HepG2 (cell line): ENCODE data around the gene AGMO.

Experiments
- KLF9 ChIP-seq: IDR thresholded peaks from 2 replicates; pipeline ENCODE4 v1.6.1; 2016; ENCODE audit warnings: low read depth
- MYNN ChIP-seq: sonication (generic); formaldehyde crosslinking; IDR thresholded peaks from 2 replicates; pipeline ENCODE4 v1.4.0; 2020; ENCODE audit warnings: mild to moderate bottlenecking, low read depth, missing genetic modification reagents
- POLR2AphosphoS5 ChIP-seq: IDR thresholded peaks from 2 replicates; pipeline ENCODE4 v1.6.1; 2012; ENCODE audit warnings: low read depth, low read length
- RAD21 ChIP-seq: fragments of 450-650 bp; formaldehyde crosslinking; IDR thresholded peaks from 2 replicates; pipeline ENCODE4 v1.5.0; 2020; ENCODE audit warnings: mild to moderate bottlenecking
- SPEN ChIP-seq: sonication (generic); formaldehyde crosslinking; IDR thresholded peaks from 2 replicates; pipeline ENCODE4 v1.5.1; 2020; ENCODE audit warnings: low read depth, mild to moderate bottlenecking, missing genetic modification reagents
- TARDBP ChIP-seq: sonication (generic); formaldehyde crosslinking; IDR thresholded peaks from 2 replicates; pipeline ENCODE4 v1.8.0; 2022; ENCODE audit warnings: mild to moderate bottlenecking, missing genetic modification reagents
- ZNF501 ChIP-seq: sonication (generic); formaldehyde crosslinking; IDR thresholded peaks from 2 replicates; pipeline ENCODE4 v1.5.1; 2020; ENCODE audit warnings: mild to moderate bottlenecking, moderate library complexity, missing genetic modification reagents
- TF ChIP-seq, protein P1 (sequence below): sonication (generic); formaldehyde crosslinking; IDR thresholded peaks from 2 replicates; pipeline ENCODE4 v1.4.0; 2020; ENCODE audit warnings: missing genetic modification reagents
- TF ChIP-seq, protein P2 (sequence below): sonication (generic); formaldehyde crosslinking; IDR thresholded peaks from 2 replicates; pipeline ENCODE4 v1.5.0; 2020; ENCODE audit warnings: mild to moderate bottlenecking, missing genetic modification reagents, moderate library complexity
- TF ChIP-seq, protein P3 (sequence below): sonication (generic); formaldehyde crosslinking; IDR thresholded peaks from 2 replicates; pipeline ENCODE4 v1.5.0; 2020; ENCODE audit warnings: missing genetic modification reagents
- TF ChIP-seq, protein P4 (sequence below): sonication (generic); formaldehyde crosslinking; IDR thresholded peaks from 2 replicates; pipeline ENCODE4 v1.8.1; 2023; ENCODE audit warnings: missing genetic modification reagents, inconsistent platforms, borderline replicate concordance

DNA sequence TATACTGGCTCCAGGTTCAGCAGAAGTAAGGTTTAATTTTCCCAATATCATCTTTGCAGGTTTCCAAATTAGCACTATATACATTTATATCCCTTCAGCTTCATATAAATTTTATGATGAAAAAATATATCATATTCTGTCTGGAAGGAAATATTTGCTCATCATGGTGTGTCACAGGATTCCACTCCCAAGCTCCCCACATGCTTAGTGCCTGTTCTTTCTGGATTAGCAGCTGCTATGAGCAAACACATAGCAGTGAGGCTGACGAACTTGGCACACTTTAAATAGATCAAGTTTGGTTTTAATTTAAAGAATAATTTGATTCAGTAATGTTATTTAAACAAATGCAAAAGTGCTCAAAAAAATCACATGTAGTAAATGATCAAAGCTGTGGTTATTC lies 251.9 kb downstream of the AGMO start:
- TF ChIP-seq, protein P1, sequence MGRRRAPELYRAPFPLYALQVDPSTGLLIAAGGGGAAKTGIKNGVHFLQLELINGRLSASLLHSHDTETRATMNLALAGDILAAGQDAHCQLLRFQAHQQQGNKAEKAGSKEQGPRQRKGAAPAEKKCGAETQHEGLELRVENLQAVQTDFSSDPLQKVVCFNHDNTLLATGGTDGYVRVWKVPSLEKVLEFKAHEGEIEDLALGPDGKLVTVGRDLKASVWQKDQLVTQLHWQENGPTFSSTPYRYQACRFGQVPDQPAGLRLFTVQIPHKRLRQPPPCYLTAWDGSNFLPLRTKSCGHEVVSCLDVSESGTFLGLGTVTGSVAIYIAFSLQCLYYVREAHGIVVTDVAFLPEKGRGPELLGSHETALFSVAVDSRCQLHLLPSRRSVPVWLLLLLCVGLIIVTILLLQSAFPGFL, result no peak
- TF ChIP-seq, protein P2, sequence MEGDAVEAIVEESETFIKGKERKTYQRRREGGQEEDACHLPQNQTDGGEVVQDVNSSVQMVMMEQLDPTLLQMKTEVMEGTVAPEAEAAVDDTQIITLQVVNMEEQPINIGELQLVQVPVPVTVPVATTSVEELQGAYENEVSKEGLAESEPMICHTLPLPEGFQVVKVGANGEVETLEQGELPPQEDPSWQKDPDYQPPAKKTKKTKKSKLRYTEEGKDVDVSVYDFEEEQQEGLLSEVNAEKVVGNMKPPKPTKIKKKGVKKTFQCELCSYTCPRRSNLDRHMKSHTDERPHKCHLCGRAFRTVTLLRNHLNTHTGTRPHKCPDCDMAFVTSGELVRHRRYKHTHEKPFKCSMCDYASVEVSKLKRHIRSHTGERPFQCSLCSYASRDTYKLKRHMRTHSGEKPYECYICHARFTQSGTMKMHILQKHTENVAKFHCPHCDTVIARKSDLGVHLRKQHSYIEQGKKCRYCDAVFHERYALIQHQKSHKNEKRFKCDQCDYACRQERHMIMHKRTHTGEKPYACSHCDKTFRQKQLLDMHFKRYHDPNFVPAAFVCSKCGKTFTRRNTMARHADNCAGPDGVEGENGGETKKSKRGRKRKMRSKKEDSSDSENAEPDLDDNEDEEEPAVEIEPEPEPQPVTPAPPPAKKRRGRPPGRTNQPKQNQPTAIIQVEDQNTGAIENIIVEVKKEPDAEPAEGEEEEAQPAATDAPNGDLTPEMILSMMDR (CRISPR knock-in tag), result no peak
- TF ChIP-seq KLF9 (no peak), POLR2AphosphoS5 (no peak), RAD21 (CRISPR knock-in tag) (no peak), ZNF501 (CRISPR knock-in tag) (no peak), TARDBP (no peak), MYNN (no peak), SPEN (no peak)
- TF ChIP-seq, protein P3, sequence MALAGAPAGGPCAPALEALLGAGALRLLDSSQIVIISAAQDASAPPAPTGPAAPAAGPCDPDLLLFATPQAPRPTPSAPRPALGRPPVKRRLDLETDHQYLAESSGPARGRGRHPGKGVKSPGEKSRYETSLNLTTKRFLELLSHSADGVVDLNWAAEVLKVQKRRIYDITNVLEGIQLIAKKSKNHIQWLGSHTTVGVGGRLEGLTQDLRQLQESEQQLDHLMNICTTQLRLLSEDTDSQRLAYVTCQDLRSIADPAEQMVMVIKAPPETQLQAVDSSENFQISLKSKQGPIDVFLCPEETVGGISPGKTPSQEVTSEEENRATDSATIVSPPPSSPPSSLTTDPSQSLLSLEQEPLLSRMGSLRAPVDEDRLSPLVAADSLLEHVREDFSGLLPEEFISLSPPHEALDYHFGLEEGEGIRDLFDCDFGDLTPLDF (CRISPR knock-in tag), result no peak
- TF ChIP-seq, protein P4, sequence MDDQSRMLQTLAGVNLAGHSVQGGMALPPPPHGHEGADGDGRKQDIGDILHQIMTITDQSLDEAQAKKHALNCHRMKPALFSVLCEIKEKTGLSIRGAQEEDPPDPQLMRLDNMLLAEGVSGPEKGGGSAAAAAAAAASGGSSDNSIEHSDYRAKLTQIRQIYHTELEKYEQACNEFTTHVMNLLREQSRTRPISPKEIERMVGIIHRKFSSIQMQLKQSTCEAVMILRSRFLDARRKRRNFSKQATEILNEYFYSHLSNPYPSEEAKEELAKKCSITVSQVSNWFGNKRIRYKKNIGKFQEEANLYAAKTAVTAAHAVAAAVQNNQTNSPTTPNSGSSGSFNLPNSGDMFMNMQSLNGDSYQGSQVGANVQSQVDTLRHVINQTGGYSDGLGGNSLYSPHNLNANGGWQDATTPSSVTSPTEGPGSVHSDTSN (CRISPR knock-in tag), result no peak
